Measurements from ENCODE around the gene SCGB1A1. TPM values are rescaled to one million over a fixed set of nuclear protein-coding genes. Genes with fewer than 3 reads are reported as not detected.

SCGB1A1 gene
- total and polyA plus RNA-seq, 7 donors: 0.35 TPM; not detected in 6

DNA sequence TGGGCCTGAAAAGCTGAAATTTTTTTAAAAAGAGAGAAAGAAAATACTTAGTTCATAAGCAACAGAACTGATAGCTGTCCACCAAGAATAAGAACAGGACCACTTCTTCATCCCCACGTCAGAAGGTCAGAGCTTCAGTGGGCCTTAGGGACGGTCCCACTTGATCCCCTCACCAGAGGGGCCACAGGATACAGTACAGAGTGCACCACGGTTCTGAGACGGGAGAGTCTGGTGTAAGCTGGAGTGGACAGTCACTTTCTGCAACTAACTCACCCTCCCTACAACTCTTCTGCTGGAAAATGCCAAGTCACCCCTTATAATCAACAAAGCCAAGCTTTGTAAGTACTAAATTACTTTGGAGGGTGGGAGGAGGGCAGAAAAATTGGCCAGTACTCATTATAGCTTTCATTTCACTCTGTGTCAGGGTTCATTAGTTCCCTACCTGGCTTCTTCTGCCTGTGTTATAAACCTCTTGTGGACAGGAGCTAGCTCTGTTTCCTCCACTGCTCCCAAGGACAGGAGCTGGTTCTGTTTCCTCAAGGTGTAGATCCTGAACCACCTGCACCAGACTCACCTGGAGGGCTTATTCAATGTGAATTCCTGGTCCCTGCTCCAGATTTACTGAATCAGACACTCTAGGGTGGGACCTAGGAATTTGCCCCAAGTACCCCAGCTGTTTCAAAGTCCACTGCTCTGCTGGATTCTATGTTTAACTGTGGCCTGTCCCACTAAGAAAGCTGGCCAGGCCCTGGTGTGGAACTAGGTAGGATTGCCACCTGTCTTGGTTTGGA, 39.6 kb downstream of the SCGB1A1 start:
- WGBS, 3 donors: 52 to 67% (median 59%) methylated on average over 4 of the region's 4 CpGs
- Histone ChIP-seq H3K9me3 (no peaks in the 10 kb centered on the region), H3K4me3 (no peak overlapping the region), H3K4me1 (no peaks in the 10 kb centered on the region), H3K27ac (no peak overlapping the region), H3K27me3 (ENCODE audit: insufficient read depth in 3 of 3, low read length in 2 of 3) (no peaks in the 10 kb centered on the region), H3K36me3 (ENCODE audit: insufficient read depth in 1 of 2, low read depth in 1 of 2) (no peaks in the 10 kb centered on the region)
- ATAC-seq (no peak), DNase-seq (no peak)
- intact Hi-C loops (cut with DNase I): no loop called here
- TF ChIP-seq, protein P1, sequence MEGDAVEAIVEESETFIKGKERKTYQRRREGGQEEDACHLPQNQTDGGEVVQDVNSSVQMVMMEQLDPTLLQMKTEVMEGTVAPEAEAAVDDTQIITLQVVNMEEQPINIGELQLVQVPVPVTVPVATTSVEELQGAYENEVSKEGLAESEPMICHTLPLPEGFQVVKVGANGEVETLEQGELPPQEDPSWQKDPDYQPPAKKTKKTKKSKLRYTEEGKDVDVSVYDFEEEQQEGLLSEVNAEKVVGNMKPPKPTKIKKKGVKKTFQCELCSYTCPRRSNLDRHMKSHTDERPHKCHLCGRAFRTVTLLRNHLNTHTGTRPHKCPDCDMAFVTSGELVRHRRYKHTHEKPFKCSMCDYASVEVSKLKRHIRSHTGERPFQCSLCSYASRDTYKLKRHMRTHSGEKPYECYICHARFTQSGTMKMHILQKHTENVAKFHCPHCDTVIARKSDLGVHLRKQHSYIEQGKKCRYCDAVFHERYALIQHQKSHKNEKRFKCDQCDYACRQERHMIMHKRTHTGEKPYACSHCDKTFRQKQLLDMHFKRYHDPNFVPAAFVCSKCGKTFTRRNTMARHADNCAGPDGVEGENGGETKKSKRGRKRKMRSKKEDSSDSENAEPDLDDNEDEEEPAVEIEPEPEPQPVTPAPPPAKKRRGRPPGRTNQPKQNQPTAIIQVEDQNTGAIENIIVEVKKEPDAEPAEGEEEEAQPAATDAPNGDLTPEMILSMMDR (IDR thresholded peaks at IDR 0.05): no peak

DNA sequence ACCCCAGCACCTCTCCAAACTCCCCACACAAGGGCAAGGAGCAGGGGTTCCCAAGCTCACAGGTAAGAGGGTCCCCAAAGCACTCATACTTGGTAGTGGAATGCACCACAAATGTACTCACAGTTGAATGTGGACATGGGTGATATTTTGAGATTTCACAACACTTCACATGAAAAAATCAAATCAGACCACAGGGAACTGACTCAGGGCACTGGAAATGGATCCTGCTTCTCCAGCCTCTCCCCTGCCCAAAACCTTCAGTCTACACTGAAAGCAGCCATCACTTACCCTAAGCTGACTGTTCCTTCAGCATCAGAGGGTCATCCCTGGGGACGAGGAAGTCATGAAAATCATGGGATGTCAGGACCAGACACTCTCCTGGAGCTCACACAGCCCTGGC, 40.2 kb downstream of the SCGB1A1 start:
- TF ChIP-seq, protein P1 (IDR thresholded peaks at IDR 0.05): no peak
- 83 to 91% (median 88%) methylated on average over 1 of the region's 1 CpG for WGBS, 3 donors
- no peak overlapping the region for H3K27ac ChIP-seq
- intact Hi-C loops (cut with DNase I): no loop called here
- DNase-seq: no peak
- H3K36me3 ChIP-seq (ENCODE audit: insufficient read depth in 1 of 2, low read depth in 1 of 2): no peaks in the 10 kb centered on the region
- no peak overlapping the region for H3K4me3 ChIP-seq
- H3K27me3 ChIP-seq (ENCODE audit: insufficient read depth in 3 of 3, low read length in 2 of 3): no peaks in the 10 kb centered on the region
- no peaks in the 10 kb centered on the region for H3K9me3 ChIP-seq
- H3K4me1 ChIP-seq: no peaks in the 10 kb centered on the region
- ATAC-seq: no peak

DNA sequence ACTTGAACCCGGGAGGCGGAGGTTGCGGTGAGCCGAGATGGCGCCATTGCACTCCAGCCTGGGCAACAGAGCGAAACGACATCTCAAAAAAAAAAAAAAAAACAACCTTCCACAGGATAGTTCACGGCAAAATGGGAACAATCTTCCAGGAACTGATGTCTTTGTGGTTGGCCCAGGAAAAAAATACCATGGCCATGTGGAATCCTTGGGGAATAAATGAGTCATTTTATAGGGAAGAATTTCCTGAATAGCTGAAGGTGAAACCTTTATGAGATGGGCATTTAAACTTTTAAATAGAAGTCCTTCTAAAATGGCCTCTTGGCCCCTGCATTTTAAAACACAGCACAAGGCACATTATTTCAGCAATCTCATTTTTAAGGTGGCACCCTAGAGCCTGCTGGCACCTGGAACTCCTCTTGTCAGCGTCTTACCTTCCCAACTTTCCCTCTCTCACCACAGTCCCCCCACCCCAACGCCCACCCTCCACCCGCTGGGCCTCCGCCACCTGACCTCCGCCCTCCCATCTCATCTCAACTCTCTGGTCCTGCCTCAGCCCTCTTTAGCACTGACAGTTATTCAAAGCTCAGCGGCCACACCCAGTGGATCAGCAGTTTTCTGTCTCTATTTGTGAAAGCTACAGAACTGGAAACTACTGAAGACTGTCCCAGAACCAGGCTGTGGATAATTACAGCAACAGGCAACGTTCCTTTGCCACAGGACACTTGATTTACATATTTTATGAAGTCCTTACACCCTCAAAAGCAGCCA, 43.1 kb downstream of the SCGB1A1 start:
- Histone ChIP-seq H3K27ac (no peak overlapping the region), H3K36me3 (ENCODE audit: insufficient read depth in 1 of 2, low read depth in 1 of 2) (no peaks in the 10 kb centered on the region), H3K4me3 (no peak overlapping the region), H3K27me3 (ENCODE audit: insufficient read depth in 3 of 3, low read length in 2 of 3) (no peaks in the 10 kb centered on the region), H3K9me3 (no peaks in the 10 kb centered on the region), H3K4me1 (no peaks in the 10 kb centered on the region)
- ATAC-seq: no peak
- no peak for DNase-seq
- TF ChIP-seq, protein P1 (IDR thresholded peaks at IDR 0.05): no peak
- intact Hi-C loops (cut with DNase I): no loop called here
- 79 to 85% (median 81%) methylated on average over 15 of the region's 15 CpGs for WGBS, 3 donors

DNA sequence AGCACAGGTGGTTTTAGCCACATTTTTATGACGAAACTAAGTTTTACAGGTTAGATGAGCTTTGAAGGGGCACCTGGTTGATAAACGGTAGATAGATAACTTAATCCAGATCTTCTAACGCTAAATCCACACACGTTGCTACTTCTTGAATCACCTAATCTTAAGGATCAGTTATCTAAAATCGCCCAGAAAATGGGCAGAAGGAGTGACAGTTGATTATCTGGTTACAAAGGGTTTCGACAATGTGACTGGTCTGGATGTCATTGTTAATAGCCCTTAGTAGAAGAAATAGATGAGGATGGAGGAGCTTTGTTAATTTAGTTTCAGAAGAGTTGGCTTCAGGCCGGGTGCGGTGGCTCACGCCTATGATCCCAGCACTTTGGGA, 43.7 kb downstream of the SCGB1A1 start:
- no peaks in the 10 kb centered on the region for H3K36me3 ChIP-seq (ENCODE audit: insufficient read depth in 1 of 2, low read depth in 1 of 2)
- no peaks in the 10 kb centered on the region for H3K4me1 ChIP-seq
- no peaks in the 10 kb centered on the region for H3K9me3 ChIP-seq
- H3K27me3 ChIP-seq (ENCODE audit: insufficient read depth in 3 of 3, low read length in 2 of 3): no peaks in the 10 kb centered on the region
- TF ChIP-seq, protein P1 (IDR thresholded peaks at IDR 0.05): no peak
- no peak overlapping the region for H3K4me3 ChIP-seq
- ATAC-seq (no peak), DNase-seq (no peak)
- intact Hi-C loops (cut with DNase I): no loop called here
- WGBS, 3 donors: 85 to 87% (median 86%) methylated on average over 9 of the region's 9 CpGs
- no peak overlapping the region for H3K27ac ChIP-seq

Measured in psoas muscle (tissue), 8 donors.